Bronchial epithelial cell (primary cell): Measurements from ENCODE around the gene EED. TPM values are rescaled to one million over a fixed set of nuclear protein-coding genes. Genes with fewer than 3 reads are reported as not detected.
A peak's percentile ranks its signal among the peaks of the same experiment; 100 is the strongest.

Experiments used
- DNase-seq: peaks from one replicate; pipeline ENCODE4 v3.0.0-alpha.2; 2010; ENCODE audit warnings: low read depth
- FAIRE-seq: peaks from 2 replicates; lab custom pipeline; 2011; peaks lifted over from hg19 to GRCh38; lab: Jason Lieb, UNC
- H3K27me3 ChIP-seq: 2 replicates; pipeline ENCODE4 v1.5.1; 2011; ENCODE audit warnings: low read length; ENCODE audit not compliant: control insufficient read depth, insufficient read depth
- H3K36me3 ChIP-seq: 2 replicates; pipeline ENCODE4 v1.5.1; 2011; ENCODE audit warnings: low read length; ENCODE audit not compliant: control insufficient read depth, insufficient read depth
- H3K4me3 ChIP-seq: 2 replicates; pipeline ENCODE4 v1.5.1; 2011; ENCODE audit warnings: mild to moderate bottlenecking, low read depth, low read length, control low read depth
- total RNA-seq: library from RNA; depleted of rRNA; stranded (reverse); fragments of >200 nt; gene quantifications from 2 replicates; pipeline ENCODE4 v1.2.1, GENCODE V29; 2014
- TF ChIP-seq, protein P1 (sequence below): IDR thresholded peaks from 2 replicates; pipeline ENCODE4 v1.5.1; 2011; ENCODE audit warnings: mild to moderate bottlenecking, moderate library complexity, low read length, control low read depth, inconsistent platforms; ENCODE audit not compliant: insufficient read depth, severe bottlenecking

The EED gene
- total RNA-seq, 1 donor from 2014 or later = 13.7 TPM

DNA sequence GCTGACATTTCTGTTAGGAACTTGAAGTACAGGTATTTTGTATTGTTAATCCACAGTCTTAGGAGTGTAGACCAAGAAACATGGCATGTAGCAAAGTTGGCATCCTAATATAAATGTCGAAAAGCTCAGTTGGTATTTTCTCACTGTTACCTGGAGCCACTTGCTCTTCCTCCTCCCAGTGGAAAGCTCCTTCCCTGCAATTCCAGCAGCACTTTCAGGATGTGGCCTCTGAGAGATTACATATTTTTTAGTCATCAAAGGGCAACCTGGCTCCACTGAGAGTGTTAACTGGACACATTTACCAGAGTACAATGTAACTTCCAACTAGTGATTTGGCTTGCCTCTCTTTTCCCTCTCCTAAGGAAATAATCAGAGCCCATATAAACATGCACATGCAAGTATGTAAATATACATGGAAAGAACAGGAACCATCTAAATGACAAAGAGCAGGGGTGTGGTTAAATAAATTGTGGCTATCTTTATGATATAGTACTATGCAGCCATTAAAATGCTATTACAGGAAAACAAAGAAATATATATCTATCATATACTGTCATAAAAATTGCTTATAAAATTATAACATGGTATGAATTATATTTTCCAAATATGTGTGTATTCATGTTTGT is 14.3 kb upstream of the EED start:
- DNase-seq (peak; percentile 55), FAIRE-seq (no peak)
- H3K27me3 ChIP-seq = no peaks in the 10 kb centered on the region
- H3K4me3 ChIP-seq = no peak overlapping the region
- H3K36me3 ChIP-seq = no peaks in the 10 kb centered on the region
- TF ChIP-seq, protein P1, sequence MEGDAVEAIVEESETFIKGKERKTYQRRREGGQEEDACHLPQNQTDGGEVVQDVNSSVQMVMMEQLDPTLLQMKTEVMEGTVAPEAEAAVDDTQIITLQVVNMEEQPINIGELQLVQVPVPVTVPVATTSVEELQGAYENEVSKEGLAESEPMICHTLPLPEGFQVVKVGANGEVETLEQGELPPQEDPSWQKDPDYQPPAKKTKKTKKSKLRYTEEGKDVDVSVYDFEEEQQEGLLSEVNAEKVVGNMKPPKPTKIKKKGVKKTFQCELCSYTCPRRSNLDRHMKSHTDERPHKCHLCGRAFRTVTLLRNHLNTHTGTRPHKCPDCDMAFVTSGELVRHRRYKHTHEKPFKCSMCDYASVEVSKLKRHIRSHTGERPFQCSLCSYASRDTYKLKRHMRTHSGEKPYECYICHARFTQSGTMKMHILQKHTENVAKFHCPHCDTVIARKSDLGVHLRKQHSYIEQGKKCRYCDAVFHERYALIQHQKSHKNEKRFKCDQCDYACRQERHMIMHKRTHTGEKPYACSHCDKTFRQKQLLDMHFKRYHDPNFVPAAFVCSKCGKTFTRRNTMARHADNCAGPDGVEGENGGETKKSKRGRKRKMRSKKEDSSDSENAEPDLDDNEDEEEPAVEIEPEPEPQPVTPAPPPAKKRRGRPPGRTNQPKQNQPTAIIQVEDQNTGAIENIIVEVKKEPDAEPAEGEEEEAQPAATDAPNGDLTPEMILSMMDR = no peak

DNA sequence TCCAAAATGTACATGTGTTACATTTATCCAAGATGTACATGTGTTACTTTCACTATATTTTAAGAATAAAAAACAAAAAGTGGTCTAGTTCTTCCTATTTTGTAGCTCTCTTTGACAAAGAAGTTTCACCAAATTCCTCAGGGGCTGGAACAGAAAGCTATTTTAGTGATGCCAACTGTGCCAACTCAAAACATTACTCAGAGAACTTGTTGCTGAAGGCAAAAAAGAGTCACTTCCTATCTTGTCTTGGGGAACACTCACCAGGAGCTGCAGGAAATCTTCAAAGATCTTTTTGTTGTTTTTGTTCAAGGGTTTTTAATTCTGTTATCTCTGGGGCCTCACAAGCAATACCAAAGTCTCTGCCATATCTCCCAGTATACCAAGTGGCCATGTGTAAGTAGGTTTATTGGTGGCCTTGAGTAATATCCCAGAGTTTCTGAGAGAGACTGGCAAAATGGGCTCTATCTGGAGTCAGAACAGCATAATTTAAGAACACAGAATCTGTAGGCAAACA is 13.6 kb upstream of the EED start:
- TF ChIP-seq, protein P1 = no peak
- Histone ChIP-seq H3K4me3 (no peak overlapping the region), H3K27me3 (no peaks in the 10 kb centered on the region), H3K36me3 (no peaks in the 10 kb centered on the region)
- peak; percentile 52 for DNase-seq
- FAIRE-seq = no peak

DNA sequence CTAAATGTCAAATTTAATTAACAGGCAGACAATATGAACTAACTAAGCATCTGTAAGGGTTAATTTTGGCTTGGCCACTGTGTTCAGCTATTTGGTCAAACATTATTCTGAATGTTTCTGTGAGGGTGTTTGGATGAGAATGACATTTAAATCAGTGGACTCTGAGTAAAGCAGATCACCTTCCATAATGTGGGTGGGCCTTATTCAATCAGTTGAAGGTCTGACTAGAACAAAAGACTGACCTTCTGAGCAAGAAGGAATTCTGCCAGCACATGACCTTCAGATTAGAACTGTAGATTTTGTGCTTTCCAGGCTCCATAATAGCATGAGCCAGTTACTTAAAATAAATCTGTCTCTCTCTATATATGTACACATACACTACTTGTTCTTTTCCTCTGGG is 12.0 kb upstream of the EED start:
- TF ChIP-seq, protein P1 = no peak
- FAIRE-seq = no peak

DNA sequence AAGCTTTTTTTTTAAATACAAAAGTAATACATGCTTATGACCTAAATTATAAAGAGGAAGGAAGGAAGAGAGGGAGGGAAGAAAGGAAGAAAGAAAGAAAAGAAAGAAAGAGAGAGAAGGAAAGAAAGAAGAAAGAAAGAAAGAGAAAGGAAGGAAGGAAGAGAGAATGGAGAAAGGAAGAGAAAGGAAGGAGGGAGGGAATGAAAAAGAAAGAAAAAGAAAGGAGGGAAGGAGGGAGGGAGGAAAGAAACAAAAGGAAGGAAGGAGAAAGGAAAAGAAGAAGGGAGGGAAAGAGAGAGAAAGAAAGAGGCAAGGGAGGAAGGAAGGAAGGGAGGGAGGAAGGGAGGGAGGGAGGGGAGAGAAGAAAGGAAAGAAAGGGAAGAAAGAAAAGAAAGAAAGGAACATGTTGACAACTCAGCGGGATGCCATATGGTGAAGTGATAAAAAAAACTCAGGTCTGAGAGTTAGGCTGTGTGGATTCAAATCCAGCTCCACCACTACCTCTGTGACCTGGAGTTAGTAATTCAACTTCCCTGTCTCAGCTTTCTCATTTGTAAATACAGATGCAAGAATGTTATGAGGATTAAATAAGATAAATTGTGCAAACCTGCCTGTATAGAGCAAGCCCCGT is 9.6 kb upstream of the EED start:
- DNase-seq (no peak), FAIRE-seq (no peak)
- TF ChIP-seq, protein P1 = no peak
- no peaks in the 10 kb centered on the region for H3K27me3 ChIP-seq
- no peak overlapping the region for H3K4me3 ChIP-seq
- no peaks in the 10 kb centered on the region for H3K36me3 ChIP-seq

More for the DNA sequence above, 12.0 kb upstream of the EED start:
- Histone ChIP-seq H3K4me3 (no peak overlapping the region), H3K36me3 (no peaks in the 10 kb centered on the region), H3K27me3 (no peaks in the 10 kb centered on the region)
- no peak for DNase-seq

DNA sequence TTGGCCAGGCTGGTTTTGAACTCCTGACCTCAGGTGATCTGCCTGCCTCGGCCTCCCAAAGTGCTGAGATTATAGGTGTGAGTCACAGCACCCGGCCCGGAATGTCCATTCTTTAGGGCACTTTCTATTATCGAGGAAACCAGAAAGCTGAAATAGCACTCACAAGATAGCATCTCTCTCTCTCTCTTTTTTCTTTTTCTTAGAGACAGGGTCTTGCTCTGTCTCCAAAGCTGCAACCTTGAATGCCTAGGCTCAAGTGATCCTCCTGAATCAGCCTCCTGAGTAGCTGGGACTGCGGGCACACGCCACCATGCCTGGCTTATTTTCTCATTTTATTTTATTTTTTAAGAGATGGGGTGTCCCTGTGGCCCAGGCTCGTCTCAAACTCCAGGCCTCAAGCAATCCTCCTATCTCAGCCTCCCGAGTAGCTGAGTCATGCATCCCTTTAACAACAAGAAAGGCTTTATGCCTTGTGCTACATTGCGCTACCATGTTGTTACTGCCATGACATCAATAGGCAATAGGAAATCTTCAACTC is 7.2 kb upstream of the EED start:
- TF ChIP-seq, protein P1 = no peak
- FAIRE-seq = no peak

More for the DNA sequence above, 7.2 kb upstream of the EED start:
- no peaks in the 10 kb centered on the region for H3K27me3 ChIP-seq
- no peaks in the 10 kb centered on the region for H3K36me3 ChIP-seq
- DNase-seq = no peak
- H3K4me3 ChIP-seq = no peak overlapping the region
